Kidney epithelial cell (primary cell): ENCODE measurements around the gene ITPK1. TPM values are rescaled to one million over a fixed set of nuclear protein-coding genes. Genes with fewer than 3 reads are reported as not detected.

ENCODE experiments used
- DNase-seq: peaks from one replicate; pipeline ENCODE4 v3.0.0-alpha.2; 2010; ENCODE audit warnings: low read depth
- H3K27me3 ChIP-seq: 2 replicates; pipeline ENCODE4 v1.6.0; 2011; ENCODE audit warnings: low read length; ENCODE audit not compliant: control insufficient read depth, insufficient read depth
- H3K36me3 ChIP-seq: 2 replicates; pipeline ENCODE4 v1.5.1; 2011; ENCODE audit warnings: low read length; ENCODE audit not compliant: control insufficient read depth, insufficient read depth
- H3K4me3 ChIP-seq: 2 replicates; pipeline ENCODE4 v1.5.1; 2011; ENCODE audit warnings: low read depth, mild to moderate bottlenecking, control low read depth, low read length
- CTCF ChIP-seq: IDR thresholded peaks from 2 replicates; pipeline ENCODE4 v1.5.1; 2011; ENCODE audit warnings: mild to moderate bottlenecking, moderate library complexity, low read length, control low read depth, inconsistent platforms; ENCODE audit not compliant: insufficient read depth, poor library complexity, severe bottlenecking
- total RNA-seq: library from RNA; depleted of rRNA; stranded (reverse); fragments of >200 nt; gene quantifications from 2 replicates; pipeline ENCODE4 v1.2.3, GENCODE V29; 2015

Gene ITPK1
- total RNA-seq, 1 donor from 2014 or later: 21.3 TPM

- Histone ChIP-seq H3K36me3 (no peaks in the 10 kb centered on the region), H3K4me3 (no peak overlapping the region), H3K27me3 (no peaks in the 10 kb centered on the region)
- no peak for DNase-seq
- TF ChIP-seq CTCF: no peak
These were observed 170.7 kb downstream of the ITPK1 start for GRCh38 chr14:92944976-92945375.

- Histone ChIP-seq H3K4me3 (no peak overlapping the region), H3K36me3 (no peaks in the 10 kb centered on the region), H3K27me3 (no peaks in the 10 kb centered on the region)
- DNase-seq: no peak
- TF ChIP-seq CTCF: no peak
These were observed 171.7 kb downstream of the ITPK1 start for GRCh38 chr14:92943855-92944570.

GRCh38 chr14:92942976-92943710 is 172.6 kb downstream of the ITPK1 start:
- TF ChIP-seq CTCF: no peak
- DNase-seq: no peak
- H3K36me3 ChIP-seq: peaks cover 2% of the 10 kb centered on the region
- H3K4me3 ChIP-seq: no peak overlapping the region
- no peaks in the 10 kb centered on the region for H3K27me3 ChIP-seq

- TF ChIP-seq CTCF: no peak
- Histone ChIP-seq H3K36me3 (peaks cover 2% of the 10 kb centered on the region), H3K4me3 (no peak overlapping the region), H3K27me3 (no peaks in the 10 kb centered on the region)
- no peak for DNase-seq
These were observed 173.1 kb downstream of the ITPK1 start for GRCh38 chr14:92942576-92942975.

GRCh38 chr14:92942136-92942535 is 173.6 kb downstream of the ITPK1 start:
- Histone ChIP-seq H3K36me3 (peaks cover 2% of the 10 kb centered on the region), H3K27me3 (no peaks in the 10 kb centered on the region), H3K4me3 (no peak overlapping the region)
- no peak for DNase-seq
- TF ChIP-seq CTCF: no peak
